ENCODE results near the gene CSNK1D. TPM values are rescaled to one million over a fixed set of nuclear protein-coding genes. Genes with fewer than 3 reads are reported as not detected.

The CSNK1D gene
- total and polyA plus RNA-seq, 10 of the 15 experiments (the other 5 are each of a cell fraction or from before 2014, with no cell fraction given), result 5.7 to 105 (median 58.1) TPM

DNA sequence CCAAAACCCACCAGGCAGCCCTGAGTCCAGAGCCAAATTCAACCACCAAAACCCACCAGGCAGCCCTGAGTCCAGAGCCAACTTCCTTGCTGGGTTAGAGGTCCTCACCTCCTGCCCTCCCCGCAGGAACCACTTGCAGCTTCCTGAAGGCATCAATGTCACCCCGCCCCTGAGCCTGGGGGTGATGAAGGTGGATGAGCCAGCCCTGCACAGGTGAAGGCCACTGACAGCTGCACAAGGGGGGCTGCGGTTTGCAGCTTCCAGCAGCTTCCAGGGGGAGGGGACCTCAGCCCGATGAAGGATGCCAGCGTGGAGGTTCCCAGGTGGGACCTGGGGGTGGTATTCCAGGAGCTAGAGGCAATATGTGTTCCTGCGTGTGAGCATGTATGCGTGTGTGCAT, 7.6 kb upstream of the CSNK1D start:
- TF ChIP-seq POLR2A (IDR thresholded peaks at IDR 0.05; ENCODE audit: low read depth, low read length) (no peak), SREBF1 (IDR thresholded peaks at IDR 0.05; ENCODE audit: low read length) (no peak), SMAD5 (IDR thresholded peaks at IDR 0.05; ENCODE audit: low read depth) (no peak), WRNIP1 (IDR thresholded peaks at IDR 0.05; ENCODE audit: borderline replicate concordance, low read depth, low read length) (no peak), POLR2AphosphoS5 (IDR thresholded peaks at IDR 0.05; ENCODE audit: low read length) (no peak), RCOR1 (conservative IDR thresholded peaks at IDR 0.05; ENCODE audit: low read depth, low read length) (no peak), FOXM1 (IDR thresholded peaks at IDR 0.05; ENCODE audit: low read depth, low read length) (no peak), STAT3 (IDR thresholded peaks at IDR 0.05; ENCODE audit: low read depth, low read length) (no peak), CBX5 (IDR thresholded peaks at IDR 0.05; ENCODE audit: low read depth) (no peak), HDAC2 (IDR thresholded peaks at IDR 0.05) (no peak), ASH2L (IDR thresholded peaks at IDR 0.05; ENCODE audit: borderline replicate concordance, low read depth) (no peak), NRF1 (conservative IDR thresholded peaks at IDR 0.05; ENCODE audit: low read depth, low read length) (no peak), SP1 (IDR thresholded peaks at IDR 0.05; ENCODE audit: low read depth, low read length) (no peak), IRF4 (IDR thresholded peaks at IDR 0.05; ENCODE audit: low read depth, low read length) (no peak)
- TF ChIP-seq, protein P1, sequence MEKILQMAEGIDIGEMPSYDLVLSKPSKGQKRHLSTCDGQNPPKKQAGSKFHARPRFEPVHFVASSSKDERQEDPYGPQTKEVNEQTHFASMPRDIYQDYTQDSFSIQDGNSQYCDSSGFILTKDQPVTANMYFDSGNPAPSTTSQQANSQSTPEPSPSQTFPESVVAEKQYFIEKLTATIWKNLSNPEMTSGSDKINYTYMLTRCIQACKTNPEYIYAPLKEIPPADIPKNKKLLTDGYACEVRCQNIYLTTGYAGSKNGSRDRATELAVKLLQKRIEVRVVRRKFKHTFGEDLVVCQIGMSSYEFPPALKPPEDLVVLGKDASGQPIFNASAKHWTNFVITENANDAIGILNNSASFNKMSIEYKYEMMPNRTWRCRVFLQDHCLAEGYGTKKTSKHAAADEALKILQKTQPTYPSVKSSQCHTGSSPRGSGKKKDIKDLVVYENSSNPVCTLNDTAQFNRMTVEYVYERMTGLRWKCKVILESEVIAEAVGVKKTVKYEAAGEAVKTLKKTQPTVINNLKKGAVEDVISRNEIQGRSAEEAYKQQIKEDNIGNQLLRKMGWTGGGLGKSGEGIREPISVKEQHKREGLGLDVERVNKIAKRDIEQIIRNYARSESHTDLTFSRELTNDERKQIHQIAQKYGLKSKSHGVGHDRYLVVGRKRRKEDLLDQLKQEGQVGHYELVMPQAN (conservative IDR thresholded peaks at IDR 0.05), result no peak
- TF ChIP-seq, protein P2, sequence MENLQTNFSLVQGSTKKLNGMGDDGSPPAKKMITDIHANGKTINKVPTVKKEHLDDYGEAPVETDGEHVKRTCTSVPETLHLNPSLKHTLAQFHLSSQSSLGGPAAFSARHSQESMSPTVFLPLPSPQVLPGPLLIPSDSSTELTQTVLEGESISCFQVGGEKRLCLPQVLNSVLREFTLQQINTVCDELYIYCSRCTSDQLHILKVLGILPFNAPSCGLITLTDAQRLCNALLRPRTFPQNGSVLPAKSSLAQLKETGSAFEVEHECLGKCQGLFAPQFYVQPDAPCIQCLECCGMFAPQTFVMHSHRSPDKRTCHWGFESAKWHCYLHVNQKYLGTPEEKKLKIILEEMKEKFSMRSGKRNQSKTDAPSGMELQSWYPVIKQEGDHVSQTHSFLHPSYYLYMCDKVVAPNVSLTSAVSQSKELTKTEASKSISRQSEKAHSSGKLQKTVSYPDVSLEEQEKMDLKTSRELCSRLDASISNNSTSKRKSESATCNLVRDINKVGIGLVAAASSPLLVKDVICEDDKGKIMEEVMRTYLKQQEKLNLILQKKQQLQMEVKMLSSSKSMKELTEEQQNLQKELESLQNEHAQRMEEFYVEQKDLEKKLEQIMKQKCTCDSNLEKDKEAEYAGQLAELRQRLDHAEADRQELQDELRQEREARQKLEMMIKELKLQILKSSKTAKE (IDR thresholded peaks at IDR 0.05; ENCODE audit: low read depth, poor library complexity, severe bottlenecking), result no peak
- TF ChIP-seq, protein P3, sequence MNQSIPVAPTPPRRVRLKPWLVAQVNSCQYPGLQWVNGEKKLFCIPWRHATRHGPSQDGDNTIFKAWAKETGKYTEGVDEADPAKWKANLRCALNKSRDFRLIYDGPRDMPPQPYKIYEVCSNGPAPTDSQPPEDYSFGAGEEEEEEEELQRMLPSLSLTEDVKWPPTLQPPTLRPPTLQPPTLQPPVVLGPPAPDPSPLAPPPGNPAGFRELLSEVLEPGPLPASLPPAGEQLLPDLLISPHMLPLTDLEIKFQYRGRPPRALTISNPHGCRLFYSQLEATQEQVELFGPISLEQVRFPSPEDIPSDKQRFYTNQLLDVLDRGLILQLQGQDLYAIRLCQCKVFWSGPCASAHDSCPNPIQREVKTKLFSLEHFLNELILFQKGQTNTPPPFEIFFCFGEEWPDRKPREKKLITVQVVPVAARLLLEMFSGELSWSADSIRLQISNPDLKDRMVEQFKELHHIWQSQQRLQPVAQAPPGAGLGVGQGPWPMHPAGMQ (IDR thresholded peaks at IDR 0.05; ENCODE audit: borderline replicate concordance), result no peak
- no peaks in the 10 kb centered on the region for H4K20me1 ChIP-seq (ENCODE audit: control insufficient read depth, insufficient read depth)
- SMC1A ChIA-PET (ENCODE audit: uncharacterized antibody, unreplicated experiment), result interaction anchor here (1.1 kb wide), 1 partner anchor 39 kb away, joined by 3 read pairs; no protein-coding TSS in a partner anchor
- no peaks in the 10 kb centered on the region for H3K9me3 ChIP-seq (replicated peaks; ENCODE audit: control insufficient read depth, insufficient read depth, low read length)
- in situ Hi-C loops (cut with MboI) (no loop called here), intact Hi-C loops (cut with micrococcal nuclease; ENCODE audit: unreplicated experiment) (no loop called here)
- no peak overlapping the region for H3K4me2 ChIP-seq (ENCODE audit: control insufficient read depth, insufficient read depth)
- 53% methylated on average over 7 of the region's 7 CpGs for WGBS (ENCODE audit: insufficient coverage, insufficient replicate concordance, low lambda C conversion rate, missing lambda C conversion rate)
- H3K36me3 ChIP-seq (ENCODE audit: control insufficient read depth in 2 of 2, insufficient read depth in 2 of 2, low read length in 1 of 2), result no peaks in the 10 kb centered on the region
- no TSS peak for BruUV-seq (replicated peaks)
- no peaks in the 10 kb centered on the region for H3K27me3 ChIP-seq (replicated peaks in 1 of 2; ENCODE audit: control insufficient read depth in 2 of 2, insufficient read depth in 2 of 2, low read length in 1 of 2)
- H3K4me1 ChIP-seq (ENCODE audit: control insufficient read depth, insufficient read depth, low read length), result no peaks in the 10 kb centered on the region
- no peak overlapping the region for H3K27ac ChIP-seq (ENCODE audit: control insufficient read depth, insufficient read depth)
- H3K9ac ChIP-seq (ENCODE audit: control insufficient read depth, insufficient read depth, low read length), result no peak overlapping the region
- no peak overlapping the region for H2AFZ ChIP-seq (ENCODE audit: control insufficient read depth, low read depth, low read length)
- CTCF ChIA-PET, result interaction anchor here (1.5 kb wide), 1 partner anchor 41 kb away, joined by 3 read pairs; no protein-coding TSS in a partner anchor
- RAD21 ChIA-PET (ENCODE audit: unreplicated experiment), result no interaction called here
- FAIRE-seq (no peak), DNase-seq (ENCODE audit: low read depth, low spot score) (no peak), ATAC-seq (no peak)
- POLR2A ChIA-PET, result no interaction called here
- no peaks in the 10 kb centered on the region for H3K79me2 ChIP-seq (ENCODE audit: control insufficient read depth, insufficient read depth, low read length)
- no peak overlapping the region for H3K4me3 ChIP-seq

Measured in GM12878 (cell line).